ENCODE measurements around the gene GPR137B. TPM values are rescaled to one million over a fixed set of nuclear protein-coding genes. Genes with fewer than 3 reads are reported as not detected.

The GPR137B gene
- total and polyA plus RNA-seq, 2 of the 13 experiments (the other 11 are each of a cell fraction or from before 2014, with no cell fraction given): 0.31 to 0.41 TPM

GRCh38 chr1:236117710-236118109 lies 24.6 kb upstream of the GPR137B start:
- DNase-seq (ENCODE audit: low spot score): no peak
- ChIA-PET CTCF (ENCODE audit: low intra/inter-chr PET ratio, low total read pairs) (no interaction called here), POLR2A (no interaction called here)
- H3K79me2 ChIP-seq (ENCODE audit: insufficient read depth, low read length): no peaks in the 10 kb centered on the region
- no peak for FAIRE-seq
- no peaks in the 10 kb centered on the region for H3K9me3 ChIP-seq (ENCODE audit: low read length)
- in situ Hi-C loops (cut with HindIII; ENCODE audit: extremely low pct_ligation_motif_present, low pct_unique_long_range_greater_than_20kb) (loop anchor here (25.0 kb wide), 3 partner anchors 995 to 1445 kb away; no protein-coding TSS in a partner anchor), intact Hi-C loops (cut with micrococcal nuclease; ENCODE audit: unreplicated experiment) (no loop called here)
- H3K4me2 ChIP-seq (ENCODE audit: low read depth, low read length): no peak overlapping the region
- no peaks in the 10 kb centered on the region for H3K4me1 ChIP-seq (ENCODE audit: insufficient read depth, low read length)
- no peak overlapping the region for H3K4me3 ChIP-seq (replicated peaks in 1 of 3; ENCODE audit: insufficient read depth in 1 of 3, low read depth in 2 of 3, low read length in 3 of 3)
- peaks cover 0 to 25% of the 10 kb centered on the region in 2 experiments; a peak in 2 of 5 replicates for H3K27me3 ChIP-seq (ENCODE audit: control insufficient read depth in 1 of 2, insufficient read depth in 2 of 2, low read length in 2 of 2)
- H4K20me1 ChIP-seq (ENCODE audit: insufficient read depth, low read length): no peaks in the 10 kb centered on the region
- H3K27ac ChIP-seq (ENCODE audit: extremely low read length, insufficient read depth, low read length): no peak overlapping the region
- H2AFZ ChIP-seq (ENCODE audit: low read length): no peak overlapping the region
- H3K9ac ChIP-seq (ENCODE audit: insufficient read depth, low read depth, low read length): no peak overlapping the region
- WGBS (ENCODE audit: low lambda C conversion rate): 66% methylated on average over 8 of the region's 8 CpGs
- no TSS peak for BruUV-seq (replicated peaks)
- ATAC-seq: no peak
- H3K36me3 ChIP-seq (replicated peaks in 1 of 2; ENCODE audit: control insufficient read depth in 1 of 2, insufficient read depth in 2 of 2, low read length in 2 of 2): no peaks in the 10 kb centered on the region
- TF ChIP-seq ZNF256 (CRISPR knock-in tag; conservative IDR thresholded peaks at IDR 0.05) (no peak), KLF11 (CRISPR knock-in tag; IDR thresholded peaks at IDR 0.05) (no peak), SP4 (CRISPR knock-in tag; IDR thresholded peaks at IDR 0.05) (no peak), ZSCAN31 (CRISPR knock-in tag; IDR thresholded peaks at IDR 0.05; ENCODE audit: low read depth) (no peak), CAMTA2 (CRISPR knock-in tag; IDR thresholded peaks at IDR 0.05; ENCODE audit: borderline replicate concordance) (no peak), CTCF (CRISPR knock-in tag; IDR thresholded peaks at IDR 0.05) (no peak), TOPORS (CRISPR knock-in tag; IDR thresholded peaks at IDR 0.05) (no peak), ZNF772 (CRISPR knock-in tag; IDR thresholded peaks at IDR 0.05) (no peak), ZNF496 (CRISPR knock-in tag; IDR thresholded peaks at IDR 0.05; ENCODE audit: insufficient replicate concordance) (no peak), ZNF629 (CRISPR knock-in tag; conservative IDR thresholded peaks at IDR 0.05) (no peak), ZNF232 (CRISPR knock-in tag; IDR thresholded peaks at IDR 0.05; ENCODE audit: borderline replicate concordance) (no peak), CREB3 (CRISPR knock-in tag; IDR thresholded peaks at IDR 0.05) (no peak), GZF1 (CRISPR knock-in tag; IDR thresholded peaks at IDR 0.05) (no peak), TCF12 (IDR thresholded peaks at IDR 0.05) (no peak), TCF12 (CRISPR knock-in tag; IDR thresholded peaks at IDR 0.05) (no peak), POLR2G (IDR thresholded peaks at IDR 0.05; ENCODE audit: low read depth, low read length) (no peak), ZBTB10 (CRISPR knock-in tag; IDR thresholded peaks at IDR 0.05; ENCODE audit: borderline replicate concordance) (no peak), ZNF562 (CRISPR knock-in tag; IDR thresholded peaks at IDR 0.05; ENCODE audit: borderline replicate concordance) (no peak), SRSF4 (IDR thresholded peaks at IDR 0.05; ENCODE audit: low read depth, low read length, poor library complexity, severe bottlenecking) (no peak), ZIK1 (CRISPR knock-in tag; IDR thresholded peaks at IDR 0.05; ENCODE audit: borderline replicate concordance, low read depth) (no peak)

All from HepG2 (cell line).